ENCODE measurements around the gene HBS1L.

HBS1L gene

DNA sequence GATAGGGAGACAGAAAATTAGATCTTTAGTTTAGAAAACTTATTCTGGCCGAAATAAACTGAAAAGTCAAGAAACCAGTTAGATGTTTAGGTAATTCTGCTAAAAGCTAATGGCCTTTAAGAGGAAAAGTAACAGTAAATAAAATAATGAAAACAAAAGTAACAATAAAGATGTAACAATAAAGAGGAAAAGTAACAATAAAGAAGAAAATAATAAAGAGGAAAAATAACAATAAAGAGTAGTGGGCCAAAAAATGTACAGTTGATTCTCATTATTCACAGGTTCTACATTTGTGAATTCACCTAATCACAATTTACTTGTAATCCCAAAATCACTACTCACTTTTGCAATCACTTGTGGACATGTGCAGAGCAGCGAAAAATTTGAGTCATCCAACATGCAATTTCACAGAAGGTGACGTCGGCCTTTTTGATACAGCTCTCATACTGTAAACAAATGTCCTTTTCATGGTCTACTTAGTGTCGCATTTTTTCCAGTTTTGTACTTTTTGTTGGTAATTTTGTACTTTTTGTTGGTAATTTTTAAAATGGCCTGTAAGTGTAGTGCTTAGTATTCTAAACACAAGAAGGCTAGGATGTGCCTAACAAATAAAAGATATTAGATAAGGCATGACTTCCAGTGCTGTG lies 24.0 kb downstream of the HBS1L start:
- DNase-seq, result no peak

DNA sequence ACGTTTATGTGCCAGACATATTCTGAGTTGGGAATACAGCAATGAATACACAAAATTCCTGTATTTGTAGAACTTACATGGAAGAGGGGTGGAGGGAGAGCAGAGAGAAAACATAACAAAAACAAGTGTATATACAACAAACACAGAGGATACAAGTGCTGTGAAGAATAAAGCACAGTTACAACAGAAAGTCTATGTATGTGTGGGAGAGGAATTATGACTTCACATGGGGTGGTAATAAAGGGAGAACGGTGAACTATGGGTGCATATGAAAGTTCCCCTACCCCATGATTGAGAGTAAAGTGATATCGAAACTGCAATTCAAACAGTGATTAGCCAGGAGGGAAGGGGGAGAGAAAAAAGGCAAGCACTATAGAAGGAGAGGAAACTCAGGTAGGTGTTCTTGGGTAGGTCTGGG lies 24.6 kb downstream of the HBS1L start:
- no peak for DNase-seq

DNA sequence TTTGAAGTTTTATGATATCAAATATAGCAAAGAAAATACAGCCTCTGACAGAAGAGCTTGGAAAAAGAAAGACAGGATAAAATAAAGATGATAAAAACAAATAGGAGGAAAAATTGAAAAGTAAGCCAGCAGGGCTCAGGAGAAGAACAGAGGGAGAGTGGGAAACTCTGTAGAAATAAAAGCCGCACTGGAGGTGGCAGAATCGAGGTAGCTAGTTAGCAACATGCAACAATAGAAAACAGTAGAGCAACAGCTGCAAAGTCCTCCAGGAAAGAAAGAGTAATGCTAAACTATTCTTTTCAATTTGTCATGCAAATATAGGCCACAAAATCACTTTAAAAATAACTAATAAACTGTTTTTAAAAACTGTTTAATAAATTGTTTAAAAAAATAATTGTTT lies 28.8 kb downstream of the HBS1L start:
- DNase-seq, result no peak

GRCh38 chr6:135025175-135025574 lies 29.4 kb downstream of the HBS1L start:
- DNase-seq, result no peak

GRCh38 chr6:135022050-135022697 lies 32.4 kb downstream of the HBS1L start:
- no peak for DNase-seq

GRCh38 chr6:135021310-135022049 lies 33.1 kb downstream of the HBS1L start:
- DNase-seq, result no peak

DNA sequence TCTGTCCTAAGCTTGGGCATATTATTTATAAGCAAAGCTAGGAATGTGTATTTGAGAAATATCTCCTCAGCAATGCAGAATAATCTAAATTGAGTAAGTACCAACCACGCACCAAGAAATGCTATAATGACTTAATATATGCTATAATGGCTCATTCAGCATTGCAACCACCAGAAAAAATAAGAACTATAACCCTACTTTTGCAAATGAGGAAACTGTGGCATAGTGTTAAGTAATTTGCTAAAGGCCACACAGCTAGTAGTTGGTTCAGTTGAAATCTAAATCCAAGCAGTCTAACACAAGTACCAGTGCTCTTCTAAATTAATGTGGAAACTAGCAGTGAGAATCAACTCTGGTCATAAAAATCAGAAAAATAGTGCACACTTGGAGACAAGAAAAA lies 35.7 kb downstream of the HBS1L start:
- no peak for DNase-seq

GRCh38 chr6:135018052-135018451 lies 36.6 kb downstream of the HBS1L start:
- DNase-seq, result no peak

DNA sequence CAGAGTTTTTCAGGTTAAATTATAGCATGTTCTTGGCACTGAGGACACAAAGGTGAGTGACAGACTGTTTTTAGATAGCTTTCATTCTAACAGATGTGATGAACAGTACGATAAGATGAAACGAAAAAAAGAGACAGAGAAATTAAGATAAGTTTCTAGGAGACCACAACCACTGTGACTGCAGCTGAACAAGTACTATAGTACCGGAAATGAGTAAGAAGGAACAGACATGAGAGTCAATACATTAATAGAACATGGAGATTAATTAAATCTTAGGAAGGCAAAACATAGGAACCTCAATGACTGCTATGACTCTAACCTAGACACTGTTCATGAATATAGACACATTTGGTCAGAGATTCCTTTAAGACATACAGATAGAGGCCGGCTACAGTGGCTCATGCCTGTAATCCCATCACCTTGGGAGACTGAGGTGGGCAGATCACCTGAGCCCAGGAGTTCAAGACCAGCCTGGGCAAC lies 40.2 kb downstream of the HBS1L start:
- DNase-seq, result no peak

- no peak for DNase-seq
These were observed 41.4 kb downstream of the HBS1L start for GRCh38 chr6:135013211-135013610.

DNA sequence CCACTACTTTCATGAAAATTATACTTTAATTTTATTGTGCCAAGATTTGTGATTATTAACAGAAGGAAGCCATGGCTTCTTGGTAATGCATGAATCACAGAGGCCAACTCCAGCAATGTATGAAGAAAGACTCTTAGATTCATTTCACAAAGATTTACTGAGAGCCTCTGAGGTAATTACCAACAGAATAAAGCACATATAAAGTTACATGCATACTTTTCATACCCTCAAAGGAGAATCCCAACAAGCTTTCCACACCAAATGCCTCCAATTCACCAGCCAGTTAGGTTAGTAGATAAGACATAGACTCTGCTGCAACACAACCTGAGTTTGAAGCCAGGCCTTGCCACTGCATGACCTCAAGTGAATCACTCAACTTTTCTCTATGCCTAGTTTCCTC lies 41.9 kb downstream of the HBS1L start:
- no peak for DNase-seq

DNA sequence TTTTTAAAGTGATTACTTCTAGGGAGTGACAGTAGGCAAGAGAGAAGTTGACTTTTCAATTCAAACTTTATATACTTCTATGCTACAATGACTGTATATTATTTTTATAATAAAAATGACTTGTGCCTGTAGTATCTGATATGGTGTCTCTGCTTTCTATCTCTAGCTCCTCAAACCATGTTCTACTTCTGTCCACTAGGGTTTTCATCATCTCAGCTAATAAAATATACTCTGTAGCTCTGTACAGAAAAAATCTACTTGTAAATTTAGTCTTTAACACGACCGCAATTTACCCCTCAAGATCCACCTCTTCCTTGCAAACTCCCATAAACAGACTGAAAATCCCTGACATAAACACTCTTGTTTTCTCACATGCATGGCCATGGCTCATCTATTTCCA lies 42.3 kb downstream of the HBS1L start:
- DNase-seq, result no peak

GRCh38 chr6:135008941-135009290 lies 45.7 kb downstream of the HBS1L start:
- no peak for DNase-seq

- DNase-seq, result no peak
These were observed 46.3 kb downstream of the HBS1L start for GRCh38 chr6:135008072-135008940.

DNA sequence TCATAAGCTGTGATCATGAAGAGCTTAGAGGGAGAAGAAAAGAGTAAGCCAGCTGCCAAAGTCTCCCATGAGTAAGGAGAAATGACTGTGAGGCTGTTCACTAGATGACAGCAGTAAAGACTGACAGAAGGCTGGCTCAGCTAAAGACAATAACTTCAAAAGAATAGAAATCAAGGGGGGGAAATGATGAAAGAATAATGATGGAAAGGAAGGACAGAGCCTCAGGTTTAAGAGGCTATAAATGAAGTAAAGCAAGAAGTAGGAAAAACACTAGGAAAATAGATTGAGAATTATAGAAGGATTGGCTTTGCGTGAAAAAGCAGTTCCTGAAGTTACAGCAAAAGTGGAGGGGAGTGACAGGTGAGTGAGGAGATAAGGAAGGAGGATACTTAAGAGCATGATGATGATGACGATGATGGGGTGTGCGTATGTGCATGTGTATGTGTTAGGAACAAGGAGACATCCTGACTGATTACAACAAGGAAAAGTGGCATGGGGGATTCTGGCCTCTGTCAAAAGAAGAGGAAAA lies 48.2 kb downstream of the HBS1L start:
- no peak for DNase-seq

DNA sequence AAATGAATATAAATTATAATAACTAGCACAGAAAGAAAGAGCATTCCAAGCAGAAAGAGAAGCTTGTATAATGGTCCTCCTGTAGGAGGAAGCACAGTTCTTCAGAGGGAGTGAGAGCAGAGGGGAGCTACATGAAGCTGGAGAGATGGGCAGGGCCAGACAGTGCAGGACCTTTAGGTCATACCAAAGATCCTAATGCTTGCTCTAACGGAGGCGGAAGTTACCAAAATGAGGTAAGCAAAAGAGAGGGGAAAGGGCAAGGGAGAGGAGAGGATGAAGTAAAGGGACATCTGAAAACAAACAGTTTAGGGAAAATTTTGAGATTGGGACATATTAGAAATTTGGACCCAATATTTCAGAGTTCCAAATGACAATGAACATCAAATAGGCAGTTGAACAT lies 50.2 kb downstream of the HBS1L start:
- no peak for DNase-seq

DNA sequence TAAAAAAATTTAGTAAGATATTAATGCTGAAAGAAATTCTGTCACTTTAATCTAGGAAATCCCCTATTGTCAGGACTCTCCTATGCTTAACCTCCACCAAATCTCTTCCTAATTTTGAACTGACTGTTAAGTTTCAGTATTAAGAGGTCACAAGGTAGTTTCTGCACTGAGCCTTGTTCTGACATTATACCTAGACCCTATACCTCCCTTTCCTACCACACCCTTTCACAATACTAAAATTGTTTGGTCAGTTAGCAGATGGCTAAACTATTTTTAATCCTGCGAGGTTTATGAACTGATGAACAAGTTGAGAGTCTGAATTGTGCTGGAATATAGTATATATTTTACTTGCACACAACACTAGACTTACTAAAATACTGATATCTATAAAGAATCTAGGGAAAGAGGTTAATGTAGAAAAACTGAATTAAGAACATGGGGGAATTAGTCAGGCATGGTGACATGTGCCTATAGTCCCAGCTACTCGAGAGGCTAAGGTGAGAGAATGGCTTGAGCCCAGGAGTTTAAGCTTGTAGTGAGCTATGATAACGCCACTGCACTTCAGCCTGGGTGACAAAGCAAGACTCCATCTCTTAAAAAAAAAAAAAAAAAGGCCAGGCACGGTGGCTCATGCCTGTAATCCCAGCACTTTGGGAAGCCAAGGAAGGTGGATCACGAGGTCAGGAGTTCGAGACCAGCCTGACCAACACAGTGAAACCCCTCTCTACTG lies 51.5 kb downstream of the HBS1L start:
- no peak for DNase-seq

GRCh38 chr6:135002229-135002844 lies 52.3 kb downstream of the HBS1L start:
- DNase-seq, result no peak

- DNase-seq, result no peak
These were observed 55.5 kb downstream of the HBS1L start for GRCh38 chr6:134999107-134999506.

DNA sequence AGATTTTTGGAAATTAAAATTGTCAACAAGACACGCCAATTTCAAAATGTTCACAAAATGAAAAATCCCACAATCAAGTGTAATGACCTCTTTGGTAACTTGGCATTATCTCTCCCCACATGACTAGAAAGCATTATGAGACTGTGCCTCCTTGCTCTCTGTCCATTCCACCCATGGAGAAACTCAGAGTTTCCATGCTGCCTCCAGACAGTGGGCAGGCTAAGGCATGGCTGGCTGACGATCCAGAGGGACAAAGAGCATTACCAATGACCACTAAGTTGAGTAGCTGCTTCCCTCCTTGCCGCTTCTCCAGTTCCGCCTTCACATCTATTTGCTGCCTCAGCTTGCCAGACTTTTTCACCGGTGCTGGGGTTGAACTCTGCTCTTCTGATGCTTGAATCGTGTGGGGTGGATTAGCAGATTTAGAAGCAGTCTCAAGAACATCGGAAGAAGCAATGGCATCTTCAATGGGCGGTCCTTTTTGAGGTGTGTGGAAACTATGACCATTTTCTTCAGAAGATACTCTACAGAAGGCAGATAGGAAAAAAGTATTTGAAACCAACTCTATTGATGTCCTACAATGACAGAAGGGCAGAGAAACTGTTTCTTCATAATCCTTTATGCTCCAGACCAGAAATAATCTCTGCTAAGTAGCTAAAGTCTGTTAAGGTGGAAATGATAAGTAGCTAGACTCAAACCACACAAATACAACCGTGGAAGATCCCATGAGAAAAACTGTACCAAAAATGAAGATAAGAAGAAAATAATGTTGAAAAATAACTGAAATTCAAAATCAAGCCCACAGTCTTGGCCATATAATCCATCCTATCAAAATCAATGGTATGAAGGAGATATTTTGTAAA lies 57.3 kb downstream of the HBS1L start:
- no peak for DNase-seq

DNA sequence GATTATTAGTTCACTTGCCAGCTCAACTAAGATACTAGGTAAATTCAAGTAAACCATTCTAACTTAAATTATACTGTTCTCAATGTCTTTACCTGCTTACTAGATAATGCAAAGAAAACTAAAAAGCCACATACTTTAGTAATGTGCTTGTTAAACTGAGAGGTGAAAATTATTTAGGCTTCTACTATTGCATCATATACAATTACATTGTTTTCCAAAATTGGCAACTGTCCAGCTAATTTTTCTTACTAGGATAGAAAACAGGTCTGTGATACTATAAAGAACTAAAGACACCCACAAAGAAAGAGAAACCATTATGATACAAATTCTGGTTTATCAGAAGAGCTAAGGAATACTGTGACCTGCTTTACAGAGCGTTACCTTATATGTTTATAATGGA lies 59.1 kb downstream of the HBS1L start:
- no peak for DNase-seq
